HG03432 (cell line): ENCODE data around the gene NQO2.
"Not testable (repeated sequence)": the region's sequence is repeated elsewhere in the genome, so short reads cannot be mapped to it uniquely, and the experiment has no call there.

Experiments used
- ATAC-seq: cut with Tn5 transposase; IDR thresholded peaks from one replicate; pipeline ENCODE4 v1.9.1; 2021; ENCODE audit warnings: mild to moderate bottlenecking, moderate library complexity; ENCODE audit not compliant: unreplicated experiment

Gene NQO2

DNA sequence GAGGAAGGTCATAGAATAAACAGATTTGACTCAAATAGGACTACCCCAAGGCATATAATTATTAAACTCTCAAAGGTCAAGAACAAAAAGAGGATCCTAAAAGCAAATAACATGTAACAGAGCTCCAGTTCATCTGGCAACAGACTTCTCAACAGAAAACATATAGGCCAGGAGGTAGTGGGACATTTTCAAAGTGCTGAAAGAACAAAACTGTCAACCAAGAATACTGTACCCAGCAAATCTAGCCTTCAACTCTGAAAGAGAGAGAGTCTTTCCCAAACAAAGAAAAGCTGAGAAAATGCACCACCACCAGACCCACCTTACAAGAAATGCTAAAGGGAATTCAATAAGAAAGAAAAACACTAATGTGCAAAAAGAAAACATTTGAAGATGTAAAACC, 11.9 kb downstream of the NQO2 start:
- no peak for ATAC-seq

DNA sequence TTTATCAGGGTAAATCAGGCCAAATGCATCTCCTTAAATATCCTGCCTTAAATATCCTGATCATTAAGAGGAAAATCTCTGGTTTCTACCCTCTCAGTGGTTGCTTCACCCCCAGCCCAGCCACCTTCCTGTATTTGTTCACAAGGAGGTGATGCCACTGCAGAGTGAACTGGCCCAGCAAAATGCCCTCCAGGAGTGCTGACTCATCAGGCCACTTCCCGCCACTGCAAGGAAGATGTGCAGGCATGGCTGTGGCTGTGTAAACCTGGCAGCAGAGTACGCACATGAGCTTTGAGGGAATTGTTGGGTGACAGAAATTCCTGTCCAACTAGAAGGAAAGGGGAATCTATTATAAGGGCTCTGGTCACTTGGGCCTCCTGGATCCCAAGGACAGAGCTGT, 13.8 kb downstream of the NQO2 start:
- no peak for ATAC-seq

DNA sequence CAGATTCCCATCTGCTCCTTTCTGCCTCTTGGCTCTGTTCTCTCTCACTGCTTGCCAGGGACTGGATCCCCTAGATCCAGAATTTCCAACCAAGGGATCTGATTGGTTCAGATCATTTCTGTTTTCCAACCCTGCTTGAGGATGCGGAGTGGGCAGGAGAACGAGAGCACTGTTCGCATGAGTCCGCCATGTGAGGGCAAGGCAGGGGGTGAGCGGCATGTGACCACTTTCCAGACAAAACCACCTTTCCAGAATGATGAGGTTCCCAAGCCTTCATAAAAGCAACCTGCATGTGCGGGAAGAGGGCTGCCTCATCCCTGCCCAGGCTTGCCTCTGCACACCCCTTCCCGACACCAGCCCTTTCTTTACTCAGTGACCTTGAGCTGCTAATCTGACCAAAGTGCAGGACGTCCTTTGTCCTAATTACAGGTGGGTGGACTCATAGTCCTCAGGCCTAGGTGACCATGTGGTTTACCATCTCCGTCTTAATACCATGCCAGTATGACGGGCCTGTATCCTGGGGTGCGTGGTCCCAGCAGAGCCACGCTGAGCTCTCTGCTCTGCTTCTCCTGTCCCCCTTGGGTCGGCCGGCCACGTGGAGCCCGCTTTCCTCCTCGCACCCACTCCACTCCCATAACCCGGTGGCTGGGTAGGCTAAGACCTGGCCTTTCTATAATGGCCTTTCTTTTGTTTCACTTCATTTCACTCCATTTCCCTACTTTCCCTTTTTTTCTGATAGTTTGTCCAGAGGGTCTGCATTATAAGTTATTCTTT, 14.4 kb downstream of the NQO2 start:
- ATAC-seq, result no peak

DNA sequence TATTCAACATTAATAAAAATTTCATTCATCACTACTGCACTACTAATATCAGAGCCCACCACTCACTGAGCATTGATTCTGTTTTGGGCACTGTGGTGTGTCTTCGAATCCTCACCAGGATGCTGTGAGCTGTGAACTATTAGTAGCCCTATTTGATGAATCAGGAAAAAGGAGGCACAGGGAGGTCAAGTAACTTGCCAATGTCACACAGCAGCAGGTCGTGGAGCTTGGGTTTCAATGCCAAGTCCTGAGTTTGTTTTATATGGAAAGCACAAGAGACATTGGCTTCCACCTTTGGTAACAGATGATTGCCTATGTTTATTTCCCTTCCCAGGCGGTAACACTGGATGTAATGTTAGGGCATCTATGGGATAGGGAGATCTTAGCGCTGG, 15.0 kb downstream of the NQO2 start:
- no peak for ATAC-seq

DNA sequence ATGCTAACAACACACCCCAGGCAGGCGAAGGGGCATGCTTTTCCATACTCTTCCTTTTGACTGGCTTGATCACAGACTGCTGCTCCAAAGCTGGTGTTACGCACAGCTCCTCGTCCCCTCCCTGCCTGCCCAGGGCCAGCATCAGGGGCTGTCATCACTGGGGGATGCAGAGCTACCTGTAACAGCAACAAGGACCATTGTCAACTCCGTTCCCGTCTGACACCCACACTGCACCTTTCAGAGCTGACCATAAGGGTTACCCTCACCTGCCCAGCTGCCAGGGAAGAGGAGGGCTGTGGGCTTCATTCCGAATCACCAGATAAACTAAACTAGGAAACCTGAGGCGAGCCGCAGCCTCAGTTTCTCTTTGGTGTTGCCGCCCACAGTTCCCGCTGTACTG, 15.4 kb downstream of the NQO2 start:
- ATAC-seq, result no peak

DNA sequence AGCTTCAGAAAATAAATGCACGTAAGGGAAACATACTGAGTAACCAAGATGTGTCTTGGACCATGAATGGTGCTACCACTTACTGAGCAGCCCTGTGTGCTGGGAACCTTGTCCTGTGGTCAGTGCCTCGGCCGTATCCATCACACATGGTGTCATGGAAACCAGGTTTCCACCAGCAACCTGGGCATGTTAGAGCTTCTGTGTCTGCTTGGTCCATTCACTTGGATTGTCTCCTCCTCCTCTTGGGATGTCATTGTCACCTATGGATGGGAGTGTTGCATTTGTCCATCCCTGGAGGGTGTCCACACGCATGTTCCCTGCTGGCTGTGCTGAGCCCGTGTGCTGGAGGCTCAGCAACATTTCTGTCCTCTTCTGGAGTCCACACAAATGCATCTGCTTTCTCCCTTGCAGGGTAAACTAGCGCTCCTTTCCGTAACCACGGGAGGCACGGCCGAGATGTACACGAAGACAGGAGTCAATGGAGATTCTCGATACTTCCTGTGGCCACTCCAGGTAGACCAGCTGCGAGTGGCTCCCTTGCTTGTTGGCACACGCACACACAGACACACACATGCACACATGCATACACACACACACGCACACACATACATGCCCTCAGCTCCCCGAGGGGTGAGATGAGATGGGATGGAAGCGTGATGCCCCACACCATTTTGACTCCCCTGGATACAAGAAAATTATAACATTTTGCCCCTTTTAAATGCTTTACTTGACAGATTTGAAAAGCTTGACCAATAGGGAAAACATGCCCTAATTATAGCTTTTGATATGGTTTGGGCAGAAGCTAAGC, 17.0 kb downstream of the NQO2 start:
- ATAC-seq, result no peak

DNA sequence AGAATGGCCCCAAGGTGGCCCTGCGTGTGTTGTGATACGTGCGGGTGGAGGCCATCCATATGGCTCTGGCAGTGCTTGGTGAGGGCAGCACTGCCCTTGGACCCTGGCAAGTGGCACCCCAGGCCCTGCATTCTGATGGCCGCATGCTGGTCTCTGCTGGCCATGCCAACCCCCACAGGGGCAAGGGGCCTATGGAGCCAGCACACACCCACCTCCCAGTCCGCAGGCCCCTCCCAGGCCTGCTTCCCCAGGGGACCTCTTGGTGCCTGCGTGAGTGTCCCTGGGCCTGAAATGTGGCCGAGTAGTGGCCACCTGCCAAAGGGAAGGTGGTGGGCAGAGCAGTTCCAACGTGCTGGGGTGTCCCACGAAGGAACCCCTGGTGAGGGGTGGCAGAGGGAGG, 17.6 kb downstream of the NQO2 start:
- no peak for ATAC-seq

DNA sequence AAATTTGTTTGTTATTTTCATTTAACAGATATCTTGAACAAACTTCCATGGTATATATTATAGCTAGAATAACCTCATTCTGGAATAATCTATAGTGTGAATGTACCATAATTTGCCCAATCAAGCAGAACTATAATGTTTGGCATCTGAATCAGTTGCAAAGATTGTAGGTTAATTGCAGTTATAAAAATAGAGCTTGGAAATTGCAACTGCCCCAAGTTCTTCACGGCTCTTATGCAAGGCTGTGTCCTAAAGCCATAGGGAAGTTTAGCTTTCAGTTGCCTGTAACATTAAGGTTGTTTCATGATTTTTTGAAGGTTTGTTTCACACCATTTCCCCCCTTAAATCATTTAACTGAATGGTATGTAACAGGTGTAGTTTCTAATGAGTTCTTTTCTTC, 19.4 kb downstream of the NQO2 start:
- no peak for ATAC-seq

DNA sequence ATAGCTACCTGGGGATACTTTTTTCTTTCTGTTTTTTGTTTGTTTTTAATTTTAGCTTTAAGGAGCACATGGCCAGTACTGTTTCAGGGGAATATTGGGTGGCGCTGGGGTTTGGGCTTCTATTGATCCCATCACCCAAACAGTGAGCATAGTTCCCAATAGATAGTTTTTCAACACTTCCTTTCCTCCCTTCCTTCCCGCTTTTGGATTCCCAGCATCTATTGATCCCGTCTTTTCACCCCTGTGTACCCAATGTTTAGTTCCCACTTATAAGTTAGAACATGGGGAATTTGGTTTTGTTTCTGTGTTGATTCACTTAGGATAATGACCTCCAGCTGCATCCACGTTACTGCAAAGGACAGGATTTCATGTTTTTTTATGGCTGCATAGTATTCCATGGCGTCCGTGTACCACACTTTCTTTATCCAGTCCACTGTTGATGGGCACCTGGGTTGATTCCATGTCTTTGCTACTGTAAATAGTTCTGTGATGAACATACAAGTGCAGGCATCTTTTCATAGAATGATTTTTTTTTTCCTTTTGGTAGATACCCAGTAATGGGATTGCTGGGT, 20.1 kb downstream of the NQO2 start:
- no peak for ATAC-seq

DNA sequence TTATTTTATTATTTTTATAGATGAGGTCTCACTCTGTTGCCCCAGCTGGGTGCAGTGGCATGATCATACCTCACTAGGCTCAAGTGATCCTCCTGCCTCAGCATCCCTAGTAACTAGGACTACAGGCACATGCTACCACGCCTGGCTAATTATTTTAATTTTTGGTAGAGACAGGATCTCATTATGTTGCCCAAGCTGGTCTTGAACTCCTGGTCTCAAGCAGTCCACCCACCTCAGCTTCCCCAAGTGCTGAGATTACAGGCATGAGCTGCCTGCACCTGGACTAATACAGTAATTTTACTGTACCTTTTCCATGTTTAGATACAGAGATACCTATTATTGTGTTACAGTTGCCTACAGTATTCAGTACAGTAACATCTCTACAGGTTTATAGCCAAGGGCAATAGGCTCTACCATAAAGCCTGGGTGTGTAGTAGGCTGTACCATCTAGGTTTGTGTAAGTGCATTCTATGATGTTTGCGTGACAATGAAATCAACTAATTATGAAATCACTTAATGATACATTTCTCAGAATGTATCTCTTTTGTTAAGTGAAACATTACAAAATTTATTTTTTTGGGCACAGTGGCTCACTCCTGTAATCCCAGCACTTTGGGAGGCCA, 21.4 kb downstream of the NQO2 start:
- not testable (repeated sequence) for ATAC-seq

DNA sequence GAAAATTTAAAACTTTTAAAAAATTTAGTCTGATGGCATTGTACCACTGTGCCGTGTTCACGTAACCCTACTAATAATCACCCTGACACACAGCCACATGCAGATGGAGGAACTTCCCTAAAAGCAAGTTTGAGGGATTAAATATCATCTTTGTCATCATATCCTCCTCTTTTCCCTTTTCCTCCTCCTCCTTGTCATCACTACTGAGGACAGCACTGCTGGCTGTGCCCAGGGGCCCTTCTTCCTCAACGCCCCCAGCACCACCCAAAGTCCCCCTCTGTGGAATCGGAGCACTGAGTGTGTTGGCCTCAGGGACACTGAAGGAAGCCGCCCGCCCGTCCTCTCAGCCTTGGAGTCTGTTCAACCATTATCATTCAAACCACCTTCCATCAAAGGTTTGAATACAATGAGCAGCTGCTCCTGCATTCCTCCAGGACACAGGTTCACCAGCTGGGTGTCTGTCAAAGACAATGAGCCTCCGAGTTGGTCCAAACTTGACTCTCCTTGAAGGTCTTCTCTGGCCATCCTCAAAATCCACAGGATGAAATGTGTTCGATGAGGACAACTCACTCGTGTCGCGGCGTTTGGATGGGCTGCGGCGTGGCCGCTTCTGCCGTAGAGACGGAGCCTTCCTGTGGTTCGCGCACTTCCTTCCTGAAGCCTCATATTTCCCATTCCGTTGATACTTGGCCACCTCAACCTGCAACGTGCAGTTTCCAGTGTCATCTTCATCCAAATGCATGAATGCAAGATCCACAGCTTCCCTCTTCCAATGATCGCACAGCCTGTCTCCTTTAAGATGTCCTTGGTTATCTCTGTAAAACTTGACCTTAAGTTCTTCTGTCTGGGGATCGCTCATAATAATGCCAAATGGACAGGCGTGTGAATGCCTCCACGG, 23.3 kb downstream of the NQO2 start:
- ATAC-seq, result no peak

DNA sequence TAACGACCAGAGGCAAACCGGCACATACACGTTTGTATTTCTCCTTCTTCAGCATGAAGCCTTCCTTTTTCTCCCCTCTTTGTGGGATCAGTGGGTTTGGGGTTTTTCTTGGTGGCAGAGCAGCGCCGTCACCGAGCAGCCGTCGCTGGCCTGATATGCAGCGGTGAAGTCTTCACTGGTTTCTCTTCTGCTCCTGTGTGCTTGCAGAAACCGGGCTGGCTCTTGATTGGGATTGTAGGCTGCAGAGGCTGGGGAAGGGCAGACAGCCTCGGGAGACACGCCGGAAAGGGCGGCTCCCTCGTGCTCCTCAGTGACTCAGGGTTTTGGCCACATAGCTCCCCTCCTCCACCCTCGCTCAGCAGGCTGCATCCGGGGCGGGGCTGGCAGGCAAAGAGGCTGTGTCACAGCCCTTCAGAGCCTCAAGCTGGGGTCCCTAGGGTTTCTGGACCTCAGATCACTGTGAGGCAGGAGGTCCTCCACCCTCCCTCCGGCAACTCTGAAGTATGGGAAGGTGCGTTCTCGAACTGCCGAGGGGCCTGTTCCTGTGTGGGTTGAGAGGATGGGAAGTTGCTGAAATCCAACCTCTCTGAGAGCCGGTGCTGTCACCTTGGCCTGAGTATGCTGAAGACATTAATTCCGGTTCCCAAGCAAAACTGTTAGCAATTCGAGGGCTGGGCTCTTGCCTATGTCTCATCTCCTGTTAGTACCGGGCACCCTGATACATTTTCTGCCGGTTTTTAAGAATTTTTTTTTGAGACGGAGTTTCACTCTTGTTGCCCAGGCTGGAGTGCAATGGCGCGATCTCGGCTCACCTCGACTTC, 24.2 kb downstream of the NQO2 start:
- peak; percentile 83 for ATAC-seq

DNA sequence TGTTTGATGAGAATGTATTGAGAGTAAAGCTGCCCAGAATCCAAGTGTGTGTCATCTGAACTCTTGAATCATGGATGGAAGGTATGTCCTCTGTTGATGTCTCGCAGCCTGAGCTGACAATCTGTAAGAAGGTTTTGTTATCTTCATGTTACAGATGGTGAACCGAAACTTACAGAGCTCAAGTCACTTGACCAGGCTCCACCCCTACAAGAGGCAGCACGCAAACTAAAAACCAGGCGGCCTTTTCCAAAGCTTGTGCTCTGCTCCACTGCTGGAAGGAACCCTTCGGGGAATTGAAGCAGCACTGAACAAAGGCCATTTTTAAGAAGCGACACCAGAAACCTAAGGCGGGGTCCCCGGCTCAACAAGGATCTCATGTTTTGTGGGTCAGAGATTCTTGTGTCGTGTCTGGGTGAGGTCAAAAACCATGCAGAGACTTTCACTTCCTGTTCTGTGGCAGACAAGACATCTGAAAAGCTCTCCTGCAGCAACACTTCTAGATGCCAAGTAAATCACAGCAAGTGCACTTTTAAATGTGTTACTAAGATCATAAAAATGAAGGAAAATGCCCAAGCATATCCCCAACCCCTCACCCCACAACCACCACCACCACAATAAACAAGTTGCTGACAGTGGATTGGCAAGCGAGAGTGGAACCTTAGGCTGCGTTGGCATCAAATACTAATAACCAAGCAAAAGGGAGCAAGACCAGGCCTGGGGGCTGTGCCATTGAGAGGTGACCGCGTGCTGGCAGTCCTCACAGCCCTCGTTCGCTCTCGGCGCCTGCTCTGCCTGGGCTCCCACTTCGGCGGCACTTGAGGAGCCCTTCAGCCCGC, 27.3 kb downstream of the NQO2 start:
- ATAC-seq, result peak; percentile 78

DNA sequence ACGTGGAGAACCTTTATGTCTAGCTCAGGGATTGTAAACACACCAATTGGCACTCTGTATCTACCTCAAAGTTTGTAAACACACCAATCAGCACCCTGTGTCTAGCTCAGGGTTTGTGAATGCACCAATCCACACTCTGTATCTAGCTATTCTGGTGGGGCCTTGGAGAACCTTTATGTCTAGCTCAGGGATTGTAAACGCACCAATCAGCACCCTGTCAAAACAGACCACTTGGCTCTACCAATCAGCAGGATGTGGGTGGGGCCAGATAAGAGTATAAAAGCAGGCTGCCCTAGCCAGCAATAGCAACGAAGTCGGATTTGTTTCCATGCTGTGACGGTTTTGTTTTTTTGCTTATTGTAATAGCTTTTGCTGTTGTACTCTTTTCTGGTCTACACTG, 28.5 kb downstream of the NQO2 start:
- ATAC-seq, result not testable (repeated sequence)

DNA sequence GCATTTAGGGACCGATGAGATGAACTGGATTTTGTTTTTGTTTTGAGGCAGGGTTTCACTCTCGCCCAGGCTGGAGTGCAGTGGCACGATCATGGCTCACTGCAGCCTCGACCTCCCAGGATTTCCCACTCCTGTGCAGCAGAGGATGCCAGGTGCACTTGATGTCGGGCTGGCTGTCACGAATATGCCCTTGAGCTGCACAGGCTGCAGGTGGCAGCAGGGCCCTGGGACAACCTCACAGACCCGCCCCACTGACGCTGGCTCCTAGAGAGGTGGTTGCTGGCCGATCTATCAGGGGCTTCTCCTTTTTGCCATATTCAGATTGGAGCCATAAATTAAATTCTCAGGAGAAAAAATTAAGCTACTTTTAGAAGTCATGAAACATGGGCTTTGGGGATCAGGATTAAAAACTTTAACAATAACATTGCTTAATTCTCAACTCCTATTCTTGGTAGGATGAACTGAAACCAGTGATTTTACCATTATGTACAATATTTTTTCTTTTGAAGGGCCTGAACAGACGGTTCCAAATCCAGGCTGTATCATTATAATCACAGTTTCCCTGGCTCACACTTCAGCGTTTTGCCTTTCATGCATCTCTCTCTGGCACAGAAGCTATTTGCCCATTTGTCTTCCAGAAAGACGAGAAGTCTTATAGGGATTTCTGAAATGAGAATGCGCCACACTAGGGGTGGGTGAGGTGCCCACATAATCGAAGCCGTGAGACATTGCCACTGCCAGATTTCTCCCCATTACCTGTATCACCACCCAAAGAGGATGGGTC, 32.4 kb downstream of the NQO2 start:
- ATAC-seq, result no peak

DNA sequence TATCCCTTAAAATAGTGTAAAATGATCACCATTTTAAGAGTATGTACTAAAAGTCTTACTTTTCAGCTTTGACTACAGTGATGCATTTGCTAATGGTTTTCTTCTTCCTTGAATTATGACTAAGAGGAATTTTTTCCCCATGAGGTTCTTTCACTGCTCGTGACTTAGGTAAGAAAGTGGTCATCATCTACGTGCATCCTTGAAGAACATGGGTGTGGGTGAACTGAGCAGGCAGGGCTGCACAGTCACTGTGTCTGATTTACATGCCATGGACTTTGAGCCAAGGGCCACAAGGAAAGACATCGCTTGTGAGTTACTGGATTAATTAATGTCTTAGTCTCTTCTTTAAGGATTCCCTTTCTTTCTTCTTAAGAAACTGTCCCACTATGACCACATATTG, 33.3 kb downstream of the NQO2 start:
- no peak for ATAC-seq

DNA sequence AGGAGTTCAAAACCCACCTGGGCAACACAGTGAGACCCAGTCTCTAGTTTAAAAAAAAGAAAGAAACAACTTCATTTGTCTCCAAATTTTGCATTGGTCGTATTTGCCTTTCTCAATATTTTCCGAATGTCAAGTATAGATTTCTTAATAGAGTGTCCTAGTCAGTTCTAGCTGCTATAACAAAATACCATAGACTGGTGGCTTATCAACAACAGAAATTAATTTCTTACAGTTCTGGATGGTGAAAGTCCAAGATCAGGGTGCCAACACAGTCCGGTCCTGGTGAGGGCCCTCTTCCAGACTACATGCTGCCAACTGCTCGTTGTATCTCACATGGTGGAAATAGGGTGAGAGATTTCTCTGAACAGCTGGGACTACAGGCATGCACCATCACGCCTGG, 34.0 kb downstream of the NQO2 start:
- no peak for ATAC-seq

DNA sequence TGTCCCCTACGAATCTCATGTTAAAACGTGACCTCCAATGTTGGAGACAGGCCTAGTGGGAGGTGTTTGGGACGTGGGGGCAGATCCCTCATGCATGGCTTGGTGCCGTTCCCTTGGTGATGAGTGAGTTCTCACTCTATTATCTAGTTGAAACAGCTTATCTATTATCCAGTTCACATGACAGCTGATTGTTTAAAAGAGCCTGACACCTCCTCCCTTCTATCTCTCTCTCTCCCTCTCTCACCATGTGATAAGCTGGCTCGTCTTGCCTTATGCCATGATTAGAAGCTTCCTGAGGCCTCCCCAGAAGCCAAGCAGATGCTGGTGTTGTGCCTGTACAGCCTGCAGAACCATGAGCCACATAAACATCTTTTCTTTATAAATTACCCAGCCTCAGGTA, 35.7 kb downstream of the NQO2 start:
- no peak for ATAC-seq
